GM12874 (cell line): ENCODE measurements around the gene SNX11.

ENCODE experiments used
- TF ChIP-seq, protein P1 (sequence below): IDR thresholded peaks from 2 replicates; pipeline ENCODE4 v1.5.1; 2011; ENCODE audit warnings: low read depth, mild to moderate bottlenecking, control low read depth, low read length, moderate library complexity; ENCODE audit not compliant: insufficient read depth

SNX11 gene

DNA sequence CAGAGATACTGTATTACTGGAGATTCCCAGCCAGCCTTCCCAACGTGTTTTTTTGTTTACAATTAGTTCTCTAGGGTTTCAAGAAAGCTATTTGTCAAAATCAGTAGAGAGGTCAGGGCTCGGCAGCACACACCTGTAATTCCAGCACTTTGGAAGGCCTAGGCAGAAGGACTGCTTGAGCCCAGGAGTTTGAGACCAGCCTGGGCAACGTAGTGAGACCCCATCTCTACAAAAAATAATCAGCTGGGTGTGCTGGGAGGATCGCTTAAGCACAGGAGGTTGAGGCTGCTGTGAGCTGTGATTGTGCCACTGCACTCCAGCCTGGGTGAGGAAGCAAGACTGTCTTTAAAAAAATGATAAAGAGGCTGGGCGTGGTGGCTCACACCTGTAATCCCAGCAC is 25.7 kb upstream of the SNX11 start:
- TF ChIP-seq, protein P1, sequence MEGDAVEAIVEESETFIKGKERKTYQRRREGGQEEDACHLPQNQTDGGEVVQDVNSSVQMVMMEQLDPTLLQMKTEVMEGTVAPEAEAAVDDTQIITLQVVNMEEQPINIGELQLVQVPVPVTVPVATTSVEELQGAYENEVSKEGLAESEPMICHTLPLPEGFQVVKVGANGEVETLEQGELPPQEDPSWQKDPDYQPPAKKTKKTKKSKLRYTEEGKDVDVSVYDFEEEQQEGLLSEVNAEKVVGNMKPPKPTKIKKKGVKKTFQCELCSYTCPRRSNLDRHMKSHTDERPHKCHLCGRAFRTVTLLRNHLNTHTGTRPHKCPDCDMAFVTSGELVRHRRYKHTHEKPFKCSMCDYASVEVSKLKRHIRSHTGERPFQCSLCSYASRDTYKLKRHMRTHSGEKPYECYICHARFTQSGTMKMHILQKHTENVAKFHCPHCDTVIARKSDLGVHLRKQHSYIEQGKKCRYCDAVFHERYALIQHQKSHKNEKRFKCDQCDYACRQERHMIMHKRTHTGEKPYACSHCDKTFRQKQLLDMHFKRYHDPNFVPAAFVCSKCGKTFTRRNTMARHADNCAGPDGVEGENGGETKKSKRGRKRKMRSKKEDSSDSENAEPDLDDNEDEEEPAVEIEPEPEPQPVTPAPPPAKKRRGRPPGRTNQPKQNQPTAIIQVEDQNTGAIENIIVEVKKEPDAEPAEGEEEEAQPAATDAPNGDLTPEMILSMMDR: no peak

DNA sequence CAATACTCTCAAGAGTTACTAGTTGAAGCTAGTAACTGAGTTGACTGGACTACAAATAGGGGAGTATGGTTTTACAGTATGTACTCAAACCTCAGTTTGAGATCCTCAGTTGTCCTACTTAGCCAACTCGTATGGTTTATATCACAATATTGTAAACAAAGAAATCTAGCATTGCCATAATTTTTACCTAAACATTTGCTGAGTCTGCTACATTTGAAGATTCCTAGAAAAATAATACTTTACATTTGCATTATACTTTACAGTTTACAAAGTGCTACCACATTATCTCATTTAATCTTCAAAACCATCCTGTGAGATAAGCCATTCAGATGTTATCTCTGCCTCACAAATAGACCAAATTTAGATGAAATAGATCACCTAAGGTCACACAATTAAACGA is 22.6 kb upstream of the SNX11 start:
- TF ChIP-seq, protein P1: no peak

DNA sequence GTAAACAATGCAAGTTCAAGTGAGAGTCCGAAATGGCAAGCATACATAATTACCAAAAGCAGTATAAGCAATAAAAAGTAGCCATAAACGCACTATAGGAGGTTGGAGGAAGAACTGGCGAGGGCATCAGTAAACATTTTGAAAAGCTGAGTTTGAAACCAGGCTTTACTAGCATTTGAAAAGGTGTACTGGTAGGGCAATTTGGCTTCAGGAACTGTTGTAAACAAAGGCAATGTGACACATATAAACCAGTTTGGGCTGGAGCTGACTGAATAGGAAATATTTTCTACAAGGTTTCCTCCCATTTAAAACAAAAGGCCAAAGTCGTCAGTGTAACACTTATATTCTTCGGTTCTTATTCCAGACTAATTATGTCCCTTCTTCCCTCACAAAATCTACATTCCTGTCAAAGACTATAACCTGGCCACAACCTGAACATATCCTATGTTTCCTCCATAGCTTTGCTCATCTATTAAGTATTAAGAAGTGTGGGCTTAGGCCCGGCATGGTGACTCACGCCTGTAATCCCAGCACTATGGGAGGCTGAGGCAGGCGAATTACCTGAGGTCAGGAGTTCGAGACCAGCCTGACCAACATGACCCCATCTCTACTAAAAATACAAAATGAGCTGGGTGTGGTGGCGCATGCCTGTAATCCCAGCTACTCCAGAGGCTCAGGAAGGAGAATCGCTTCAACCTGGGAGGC is 14.1 kb upstream of the SNX11 start:
- TF ChIP-seq, protein P1: no peak

DNA sequence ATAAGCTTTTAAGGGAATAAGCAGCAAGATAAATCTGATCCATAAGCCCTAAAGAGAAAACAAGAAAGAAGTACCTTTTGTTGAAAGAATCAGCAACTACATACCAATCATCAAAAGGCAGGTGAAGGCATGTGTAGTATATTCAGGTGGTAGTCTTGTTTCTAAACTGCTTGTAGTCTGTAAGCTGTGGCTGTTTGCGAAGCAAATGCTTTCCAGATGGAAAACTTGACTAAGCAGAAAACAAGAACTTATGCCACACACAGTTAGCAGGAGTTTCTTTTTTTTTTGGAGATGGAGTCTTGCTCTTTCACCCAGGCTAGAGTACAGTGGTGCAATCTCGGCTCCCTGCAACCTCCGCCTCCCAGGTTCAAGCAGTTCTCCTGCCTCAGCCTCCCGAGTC is 12.0 kb upstream of the SNX11 start:
- TF ChIP-seq, protein P1: no peak

DNA sequence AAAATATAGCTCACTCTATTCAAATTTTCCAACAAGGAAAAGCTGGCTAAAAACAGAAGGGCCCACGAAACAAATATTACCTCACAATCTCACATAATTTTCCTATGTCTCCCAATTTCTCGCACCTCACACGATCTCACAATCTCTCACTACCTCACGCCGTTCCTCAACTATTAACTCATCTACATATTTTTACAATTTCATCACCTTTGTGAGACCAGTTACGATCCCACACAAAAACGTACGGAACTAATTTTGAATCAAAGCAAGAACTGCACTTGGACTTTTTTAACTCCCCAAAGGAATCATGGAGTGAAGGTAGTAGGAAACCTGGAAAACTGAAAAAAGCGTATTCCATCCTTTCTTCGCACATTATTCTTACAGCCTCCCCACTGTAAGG is 7.4 kb upstream of the SNX11 start:
- TF ChIP-seq, protein P1: no peak

DNA sequence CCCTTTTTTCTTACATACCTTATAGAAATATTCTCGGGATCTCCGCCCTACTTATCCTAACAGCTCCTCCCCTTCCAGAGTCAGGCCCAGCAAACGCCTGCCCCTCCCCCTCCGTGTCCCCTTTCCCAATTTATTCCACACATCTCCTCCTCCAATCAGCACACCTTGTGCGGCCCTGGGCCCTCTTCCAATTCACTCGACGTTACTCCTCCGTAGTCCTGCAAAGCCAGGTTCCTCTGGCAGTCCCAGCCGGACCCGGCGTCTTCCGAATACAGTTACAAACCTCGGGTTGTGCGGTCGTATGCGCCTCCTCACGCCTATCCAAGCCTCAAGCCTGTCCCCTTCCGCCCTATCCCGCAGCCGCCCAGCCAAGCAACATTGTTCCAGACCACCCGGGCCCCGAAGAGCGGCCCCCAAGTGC is 7.0 kb upstream of the SNX11 start:
- TF ChIP-seq, protein P1: no peak

DNA sequence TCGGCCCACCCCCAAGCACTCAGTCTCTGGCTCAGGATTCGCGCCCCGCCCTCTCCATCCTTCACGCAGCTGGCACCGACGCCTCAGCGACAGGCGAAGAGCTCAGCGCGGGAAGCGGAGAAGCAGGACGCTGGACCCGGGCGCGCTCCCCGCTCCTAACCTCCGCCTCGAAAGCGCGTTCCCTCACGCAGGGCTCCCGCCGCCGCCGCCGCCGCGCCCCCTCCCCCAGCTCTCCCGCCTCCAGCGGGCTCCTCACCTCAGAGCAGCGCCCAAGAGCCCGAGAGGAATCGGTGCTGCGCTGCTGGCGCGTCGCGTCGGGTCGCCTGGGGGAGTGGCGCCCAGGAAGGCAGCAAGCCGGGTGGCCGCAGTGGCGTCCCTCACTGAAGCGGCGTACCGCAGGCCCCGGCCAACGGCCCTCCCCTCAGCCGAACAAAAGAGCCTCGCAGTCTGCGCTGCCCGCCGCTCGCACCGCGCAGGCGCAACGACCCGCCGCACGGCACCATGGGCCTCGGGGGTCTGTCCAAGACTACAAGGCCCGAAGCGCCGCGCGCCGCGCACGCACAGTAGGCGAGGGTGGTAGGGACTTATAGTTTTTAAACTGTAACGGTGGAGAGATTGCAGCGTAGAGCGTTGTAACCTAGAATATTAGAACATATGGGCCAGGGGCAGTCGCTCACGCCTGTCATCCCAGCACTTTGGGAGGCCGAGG is 6.4 kb upstream of the SNX11 start, which contains the start of gene CBX1:
Gene CBX1, minus strand, starts transcription at position 467 of the 709 bp plus-strand sequence. CDS start 24,474 bp downstream, outside the sequence.
- TF ChIP-seq, protein P1: no peak
